ENCODE results near the gene TEX14. TPM values are rescaled to one million over a fixed set of nuclear protein-coding genes. Genes with fewer than 3 reads are reported as not detected.
"Not testable (repeated sequence)": the region's sequence is repeated elsewhere in the genome, so short reads cannot be mapped to it uniquely, and the experiment has no call there.

Gene TEX14
- total and polyA plus RNA-seq, 4 experiments from 2014 or later = 1.3 to 1.6 TPM; not detected in 2

GRCh38 chr17:58666858-58667267, 25.0 kb downstream of the TEX14 start:
- H3K9me3 Mint-ChIP-seq = no peaks in the 10 kb centered on the region
- H3K9me3 ChIP-seq (ENCODE audit: control insufficient read depth in 1 of 2, low read length in 2 of 2) = no peaks in the 10 kb centered on the region
- peaks cover 4 to 5% of the 10 kb centered on the region in 2 donors for H3K27me3 Mint-ChIP-seq
- CTCF ChIA-PET (ENCODE audit: partially characterized antibody) = interaction anchor here (0.6 kb wide), 1 partner anchor 867 kb away, joined by 3 read pairs; no protein-coding TSS in a partner anchor
- H3K36me3 Mint-ChIP-seq = no peaks in the 10 kb centered on the region
- POLR2A ChIA-PET (ENCODE audit: partially characterized antibody) = interaction anchor here (0.9 to 1.0 kb wide), 2 partner anchors 25 to 35 kb away, joined by 3 to 4 read pairs; partner anchors contain the start of genes RAD51C and TEX14
- H3K27ac Mint-ChIP-seq = peak overlapping the region; percentile 8 to 74 (median 36)
- peaks cover 7% of the 10 kb centered on the region for H3K4me1 ChIP-seq (ENCODE audit: insufficient read depth, low read length)
- H3K27ac ChIP-seq (ENCODE audit: low read depth, low read length) = no peak overlapping the region
- peak; percentile 18 to 64 (median 38) for DNase-seq
- peak overlapping the region; percentile 54 to 77 (median 64) for H3K4me3 Mint-ChIP-seq
- peaks cover 6 to 10% (median 7%) of the 10 kb centered on the region in 4 donors for H3K4me1 Mint-ChIP-seq
- intact Hi-C loops (cut with micrococcal nuclease) = no loop called here
- peak overlapping the region in 1 of 2 donors; percentile 22 for H3K4me3 ChIP-seq (ENCODE audit: low read length in 2 of 2)
- H3K36me3 ChIP-seq (ENCODE audit: insufficient read depth, low read length) = no peaks in the 10 kb centered on the region
- H3K27me3 ChIP-seq (ENCODE audit: insufficient read depth, low read length) = no peaks in the 10 kb centered on the region

GRCh38 chr17:58665946-58666857, 25.6 kb downstream of the TEX14 start:
- no peaks in the 10 kb centered on the region for H3K9me3 Mint-ChIP-seq
- POLR2A ChIA-PET (ENCODE audit: partially characterized antibody) = interaction anchor here (1.0 kb wide), 1 partner anchor 34 kb away, joined by 4 read pairs; no protein-coding TSS in a partner anchor
- no peaks in the 10 kb centered on the region for H3K36me3 Mint-ChIP-seq
- H3K27me3 Mint-ChIP-seq = peaks cover 4 to 5% of the 10 kb centered on the region in 2 donors
- Histone ChIP-seq H3K4me1 (ENCODE audit: insufficient read depth, low read length) (peaks cover 7% of the 10 kb centered on the region), H3K9me3 (ENCODE audit: control insufficient read depth in 1 of 2, low read length in 2 of 2) (no peaks in the 10 kb centered on the region), H3K36me3 (ENCODE audit: insufficient read depth, low read length) (no peaks in the 10 kb centered on the region), H3K27me3 (ENCODE audit: insufficient read depth, low read length) (no peaks in the 10 kb centered on the region), H3K4me3 (ENCODE audit: low read length in 2 of 2) (peak overlapping the region in 1 of 2 donors; percentile 22), H3K27ac (ENCODE audit: low read depth, low read length) (no peak overlapping the region)
- CTCF ChIA-PET (ENCODE audit: partially characterized antibody) = interaction anchor here (0.6 kb wide), 1 partner anchor 866 kb away, joined by 3 read pairs; no protein-coding TSS in a partner anchor
- intact Hi-C loops (cut with micrococcal nuclease) = no loop called here
- peaks cover 6 to 10% (median 7%) of the 10 kb centered on the region in 4 donors for H3K4me1 Mint-ChIP-seq
- peak overlapping the region; percentile 57 to 77 (median 64) for H3K4me3 Mint-ChIP-seq
- peak overlapping the region in 5 of 7 donors; percentile 31 to 74 (median 62) for H3K27ac Mint-ChIP-seq
- no peak for DNase-seq

- no peak overlapping the region for H3K4me3 Mint-ChIP-seq
Measured at GRCh38 chr17:58664302-58664701, 27.5 kb downstream of the TEX14 start.

GRCh38 chr17:58661499-58661898, 30.3 kb downstream of the TEX14 start:
- no peaks in the 10 kb centered on the region for H3K27me3 ChIP-seq (ENCODE audit: insufficient read depth, low read length)
- H3K4me1 ChIP-seq (ENCODE audit: insufficient read depth, low read length) = peaks cover 16% of the 10 kb centered on the region
- no peaks in the 10 kb centered on the region for H3K9me3 ChIP-seq (ENCODE audit: control insufficient read depth in 1 of 2, low read length in 2 of 2)
- intact Hi-C loops (cut with micrococcal nuclease) = no loop called here
- no peak overlapping the region for H3K4me3 ChIP-seq (ENCODE audit: low read length in 2 of 2)
- no peak overlapping the region for H3K4me3 Mint-ChIP-seq
- peaks cover 14 to 21% (median 18%) of the 10 kb centered on the region in 4 donors for H3K4me1 Mint-ChIP-seq
- ChIA-PET POLR2A (ENCODE audit: partially characterized antibody) (interaction anchor here (2.9 to 5.6 kb wide), 2 partner anchors 30 to 31 kb away, joined by 13 to 101 read pairs; partner anchors contain the start of genes RAD51C and TEX14), CTCF (ENCODE audit: partially characterized antibody) (no interaction called here)
- H3K9me3 Mint-ChIP-seq = peaks cover 0 to 5% (median 0%) of the 10 kb centered on the region in 8 donors
- H3K36me3 Mint-ChIP-seq = peaks cover 0 to 5% of the 10 kb centered on the region in 2 donors
- no peak overlapping the region for H3K27ac ChIP-seq (ENCODE audit: low read depth, low read length)
- peaks cover 0 to 4% of the 10 kb centered on the region in 2 donors for H3K27me3 Mint-ChIP-seq
- no peaks in the 10 kb centered on the region for H3K36me3 ChIP-seq (ENCODE audit: insufficient read depth, low read length)
- H3K27ac Mint-ChIP-seq = peak overlapping the region in 1 of 7 donors; percentile 60
- no peak for DNase-seq

More at GRCh38 chr17:58664302-58664701, 27.5 kb downstream of the TEX14 start:
- H3K36me3 ChIP-seq (ENCODE audit: insufficient read depth, low read length) = no peaks in the 10 kb centered on the region
- peaks cover 0 to under 1% of the 10 kb centered on the region in 2 donors for H3K36me3 Mint-ChIP-seq
- intact Hi-C loops (cut with micrococcal nuclease) = no loop called here
- no peaks in the 10 kb centered on the region for H3K9me3 ChIP-seq (ENCODE audit: control insufficient read depth in 1 of 2, low read length in 2 of 2)
- CTCF ChIA-PET (ENCODE audit: partially characterized antibody) = no interaction called here
- DNase-seq = no peak
- H3K4me3 ChIP-seq (ENCODE audit: low read length in 2 of 2) = no peak overlapping the region
- no peak overlapping the region for H3K27ac ChIP-seq (ENCODE audit: low read depth, low read length)
- peaks cover 6 to 13% (median 8%) of the 10 kb centered on the region in 4 donors for H3K4me1 Mint-ChIP-seq
- no peak overlapping the region for H3K27ac Mint-ChIP-seq
- no peaks in the 10 kb centered on the region for H3K27me3 ChIP-seq (ENCODE audit: insufficient read depth, low read length)
- H3K9me3 Mint-ChIP-seq = peaks cover 0 to under 1% (median 0%) of the 10 kb centered on the region in 8 donors
- peaks cover 4 to 5% of the 10 kb centered on the region in 2 donors for H3K27me3 Mint-ChIP-seq
- peaks cover 7% of the 10 kb centered on the region for H3K4me1 ChIP-seq (ENCODE audit: insufficient read depth, low read length)
- POLR2A ChIA-PET (ENCODE audit: partially characterized antibody) = interaction anchor here (1.1 kb wide), 1 partner anchor 32 kb away, joined by 4 read pairs; no protein-coding TSS in a partner anchor

- Histone ChIP-seq H3K27ac (ENCODE audit: low read depth, low read length) (no peak overlapping the region), H3K9me3 (ENCODE audit: control insufficient read depth in 1 of 2, low read length in 2 of 2) (no peaks in the 10 kb centered on the region), H3K27me3 (ENCODE audit: insufficient read depth, low read length) (no peaks in the 10 kb centered on the region), H3K4me1 (ENCODE audit: insufficient read depth, low read length) (peaks cover 13% of the 10 kb centered on the region), H3K4me3 (ENCODE audit: low read length in 2 of 2) (no peak overlapping the region), H3K36me3 (ENCODE audit: insufficient read depth, low read length) (no peaks in the 10 kb centered on the region)
- POLR2A ChIA-PET (ENCODE audit: partially characterized antibody) = interaction anchor here (2.9 to 5.6 kb wide), 2 partner anchors 29 to 32 kb away, joined by 13 to 101 read pairs; partner anchors contain the start of genes RAD51C and TEX14
- CTCF ChIA-PET (ENCODE audit: partially characterized antibody) = interaction anchor here (1.1 to 1.8 kb wide), 2 partner anchors 29 to 142 kb away, joined by 3 to 5 read pairs; no protein-coding TSS in a partner anchor
- Mint-ChIP-seq H3K36me3 (peaks cover 0 to 5% of the 10 kb centered on the region in 2 donors), H3K4me1 (peaks cover 12 to 18% (median 15%) of the 10 kb centered on the region in 4 donors), H3K9me3 (peaks cover 0 to 5% (median 0%) of the 10 kb centered on the region in 8 donors), H3K4me3 (peak overlapping the region in 5 of 8 donors; percentile 38 to 76 (median 52)), H3K27ac (peak overlapping the region in 2 of 7 donors; percentile 37 to 69), H3K27me3 (peaks cover 0 to 3% of the 10 kb centered on the region in 2 donors)
- intact Hi-C loops (cut with micrococcal nuclease) = no loop called here
- no peak for DNase-seq
Measured at GRCh38 chr17:58660621-58661020, 31.2 kb downstream of the TEX14 start.

GRCh38 chr17:58659714-58660084, 32.1 kb downstream of the TEX14 start:
- ChIA-PET POLR2A (ENCODE audit: partially characterized antibody) (interaction anchor here (0.7 to 5.6 kb wide), 6 partner anchors 28 to 324 kb away, joined by 3 to 101 read pairs (median 8); partner anchors contain the start of genes RAD51C and TEX14), CTCF (ENCODE audit: partially characterized antibody) (interaction anchor here (1.1 to 1.8 kb wide), 2 partner anchors 28 to 141 kb away, joined by 3 to 5 read pairs; no protein-coding TSS in a partner anchor)
- not testable (repeated sequence) for H3K36me3 ChIP-seq (ENCODE audit: insufficient read depth, low read length); H3K9me3 Mint-ChIP-seq; DNase-seq; H3K27me3 Mint-ChIP-seq; H3K27me3 ChIP-seq (ENCODE audit: insufficient read depth, low read length); H3K9me3 ChIP-seq (ENCODE audit: control insufficient read depth in 1 of 2, low read length in 2 of 2); H3K36me3 Mint-ChIP-seq
- Histone ChIP-seq H3K27ac (ENCODE audit: low read depth, low read length) (peak overlapping the region; percentile 77), H3K4me1 (ENCODE audit: insufficient read depth, low read length) (peaks cover 13% of the 10 kb centered on the region), H3K4me3 (ENCODE audit: low read length in 2 of 2) (peak overlapping the region; percentile 43 to 83)
- intact Hi-C loops (cut with micrococcal nuclease) = loop anchor here (1.0 kb wide), 3 partner anchors 27 to 141 kb away; partner anchors contain the start of genes RAD51C and TEX14
- Mint-ChIP-seq H3K4me1 (peaks cover 12 to 18% (median 15%) of the 10 kb centered on the region in 4 donors), H3K4me3 (peak overlapping the region; percentile 83 to 95 (median 91)), H3K27ac (peak overlapping the region; percentile 97 to 100 (median 100))
